Right lobe of liver (tissue), 4 donors: ENCODE results near the gene RIPOR3.

Source experiments
- CTCF ChIP-seq, 4 donors: fragments of 200-600 bp in 3 of 4; fragments of 450-650 bp in 1 of 4; IDR thresholded peaks; one replicate each; pipeline versions ENCODE4 v1.5.1 to v1.8.0; 2016 to 2022; ENCODE audit warnings: antibody characterized with exemption in 4 of 4, mild to moderate bottlenecking in 2 of 4
- POLR2A ChIP-seq: fragments of 450-650 bp; IDR thresholded peaks from one replicate; pipeline ENCODE4 v1.6.1; 2017; ENCODE audit warnings: antibody characterized with exemption, mild to moderate bottlenecking
- donor health status: DM: no; HTN: no; CAD: no.
- donor health status: DM: no; HTN: no; CAD: no.
- donor health status: DM: no; HTN: yes; CAD: no.

- no peak for TF ChIP-seq CTCF (IDR thresholded peaks at IDR 0.05)
- TF ChIP-seq POLR2A = no peak
Measured at GRCh38 chr20:50689864-50690649, 1.3 kb downstream of the RIPOR3 start.
